ENCODE data around the gene TECRL. TPM values are rescaled to one million over a fixed set of nuclear protein-coding genes. Genes with fewer than 3 reads are reported as not detected.
A peak's percentile ranks its signal among the peaks of the same experiment; 100 is the strongest.

Gene TECRL
- total and polyA plus RNA-seq, 2 experiments from 2014 or later: not detected

DNA sequence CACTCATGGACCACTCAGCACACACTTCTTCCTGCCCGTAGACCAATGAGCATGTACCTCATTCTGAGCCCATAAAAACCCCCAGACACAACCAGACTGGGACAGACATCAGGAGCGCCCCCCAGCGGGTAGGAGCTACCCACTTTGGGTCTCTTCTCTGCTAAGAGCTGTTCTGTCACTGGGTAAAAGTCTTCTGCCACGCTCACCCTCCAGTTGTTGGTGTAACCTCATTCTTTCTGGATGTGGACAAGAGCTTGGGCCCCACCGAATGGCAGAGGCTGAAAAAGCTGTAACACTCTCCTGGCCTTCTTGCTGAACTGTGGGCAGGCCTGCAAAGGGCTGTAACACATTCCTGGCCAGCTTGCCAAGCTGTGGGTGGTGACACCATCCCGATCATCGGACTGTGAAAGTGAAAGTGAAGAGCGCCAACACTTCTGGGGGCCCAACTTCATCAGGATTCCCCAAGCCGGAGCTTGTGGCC is 137.6 kb downstream of the TECRL start:
- Histone ChIP-seq H3K9ac (no peak overlapping the region), H4K20me1 (ENCODE audit: insufficient read depth) (no peaks in the 10 kb centered on the region), H3K9me2 (ENCODE audit: insufficient read depth) (no peaks in the 10 kb centered on the region), H3K36me3 (ENCODE audit: low read depth) (no peaks in the 10 kb centered on the region), H3K9me3 (ENCODE audit: low read depth) (no peaks in the 10 kb centered on the region), H3K27me3 (replicated peaks; ENCODE audit: insufficient read depth) (no peaks in the 10 kb centered on the region), H3K27ac (no peak overlapping the region), H3K79me2 (ENCODE audit: insufficient read depth) (no peaks in the 10 kb centered on the region), H3F3A (ENCODE audit: insufficient read depth) (no peaks in the 10 kb centered on the region), H2AFZ (no peak overlapping the region), H3K4me3 (no peak overlapping the region), H3K4me2 (ENCODE audit: unreplicated experiment) (no peak overlapping the region), H3K4me1 (ENCODE audit: insufficient read depth) (no peaks in the 10 kb centered on the region)
- peak; percentile 0 for DNase-seq
- no peak for TF ChIP-seq EZH2phosphoT487 (IDR thresholded peaks at IDR 0.05; ENCODE audit: insufficient read depth, low read depth)
- TF ChIP-seq EZH2 (IDR thresholded peaks at IDR 0.05; ENCODE audit: insufficient read depth, poor library complexity, severe bottlenecking): no peak
- in situ Hi-C loops (cut with MboI): no loop called here
- WGBS, 2 experiments (ENCODE audit: low coverage in 1 of 2, low lambda C conversion rate in 2 of 2, missing lambda C conversion rate in 2 of 2): 29 to 36% methylated on average over 9 of the region's 9 CpGs

- Histone ChIP-seq H3K9ac (no peak overlapping the region), H3K36me3 (ENCODE audit: low read depth) (no peaks in the 10 kb centered on the region), H3F3A (ENCODE audit: insufficient read depth) (no peaks in the 10 kb centered on the region), H3K4me2 (ENCODE audit: unreplicated experiment) (no peak overlapping the region), H3K9me2 (ENCODE audit: insufficient read depth) (no peaks in the 10 kb centered on the region), H2AFZ (no peak overlapping the region), H3K27ac (no peak overlapping the region), H3K9me3 (ENCODE audit: low read depth) (no peaks in the 10 kb centered on the region), H3K4me1 (ENCODE audit: insufficient read depth) (no peaks in the 10 kb centered on the region), H3K79me2 (ENCODE audit: insufficient read depth) (no peaks in the 10 kb centered on the region), H3K27me3 (replicated peaks; ENCODE audit: insufficient read depth) (no peaks in the 10 kb centered on the region), H4K20me1 (ENCODE audit: insufficient read depth) (no peaks in the 10 kb centered on the region), H3K4me3 (no peak overlapping the region)
- no peak for TF ChIP-seq EZH2 (IDR thresholded peaks at IDR 0.05; ENCODE audit: insufficient read depth, poor library complexity, severe bottlenecking)
- WGBS, 2 experiments (ENCODE audit: low coverage in 1 of 2, low lambda C conversion rate in 2 of 2, missing lambda C conversion rate in 2 of 2): 13 to 19% methylated on average over 2 of the region's 2 CpGs
- no peak for DNase-seq
- in situ Hi-C loops (cut with MboI): no loop called here
Measured at GRCh38 chr4:64266669-64267068, 142.6 kb downstream of the TECRL start.

DNA sequence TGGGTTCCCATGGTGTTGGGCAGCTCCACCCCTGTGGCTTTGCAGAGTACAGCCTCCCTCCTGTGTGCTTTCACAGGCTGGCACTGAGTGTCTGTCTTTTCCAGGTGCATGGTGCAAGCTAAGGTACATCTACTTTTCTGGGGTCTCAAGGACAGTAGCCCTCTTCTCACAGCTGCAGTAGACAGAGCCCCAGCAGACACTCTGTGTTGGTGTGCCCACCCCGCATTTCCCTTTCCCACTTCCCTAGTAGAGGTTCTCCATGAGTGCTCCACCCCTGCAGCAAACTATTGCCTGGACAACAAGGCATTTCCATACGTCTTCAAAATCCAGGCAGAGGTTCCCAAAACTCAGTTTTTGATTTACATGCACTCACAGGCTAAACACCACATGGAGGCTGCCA is 143.0 kb downstream of the TECRL start:
- H3K9me2 ChIP-seq (ENCODE audit: insufficient read depth): no peaks in the 10 kb centered on the region
- 0 to 3% methylated on average over 2 of the region's 2 CpGs for WGBS, 2 experiments (ENCODE audit: low coverage in 1 of 2, low lambda C conversion rate in 2 of 2, missing lambda C conversion rate in 2 of 2)
- H3K9ac ChIP-seq: no peak overlapping the region
- in situ Hi-C loops (cut with MboI): no loop called here
- H3K27ac ChIP-seq: no peak overlapping the region
- H3K4me1 ChIP-seq (ENCODE audit: insufficient read depth): no peaks in the 10 kb centered on the region
- no peak overlapping the region for H3K4me3 ChIP-seq
- H3K79me2 ChIP-seq (ENCODE audit: insufficient read depth): no peaks in the 10 kb centered on the region
- no peak overlapping the region for H2AFZ ChIP-seq
- no peaks in the 10 kb centered on the region for H3K27me3 ChIP-seq (replicated peaks; ENCODE audit: insufficient read depth)
- no peaks in the 10 kb centered on the region for H4K20me1 ChIP-seq (ENCODE audit: insufficient read depth)
- H3K36me3 ChIP-seq (ENCODE audit: low read depth): no peaks in the 10 kb centered on the region
- TF ChIP-seq EZH2 (IDR thresholded peaks at IDR 0.05; ENCODE audit: insufficient read depth, poor library complexity, severe bottlenecking): no peak
- TF ChIP-seq EZH2phosphoT487 (IDR thresholded peaks at IDR 0.05; ENCODE audit: insufficient read depth, low read depth): no peak
- no peaks in the 10 kb centered on the region for H3K9me3 ChIP-seq (ENCODE audit: low read depth)
- DNase-seq: no peak
- no peaks in the 10 kb centered on the region for H3F3A ChIP-seq (ENCODE audit: insufficient read depth)
- no peak overlapping the region for H3K4me2 ChIP-seq (ENCODE audit: unreplicated experiment)

GRCh38 chr4:64251781-64252180 is 157.5 kb downstream of the TECRL start:
- H3K36me3 ChIP-seq (ENCODE audit: low read depth): no peaks in the 10 kb centered on the region
- H3K4me1 ChIP-seq (ENCODE audit: insufficient read depth): no peaks in the 10 kb centered on the region
- no peaks in the 10 kb centered on the region for H3K27me3 ChIP-seq (replicated peaks; ENCODE audit: insufficient read depth)
- no peaks in the 10 kb centered on the region for H3K79me2 ChIP-seq (ENCODE audit: insufficient read depth)
- no peak overlapping the region for H3K4me2 ChIP-seq (ENCODE audit: unreplicated experiment)
- no peaks in the 10 kb centered on the region for H3K9me2 ChIP-seq (ENCODE audit: insufficient read depth)
- H2AFZ ChIP-seq: no peak overlapping the region
- H3K9me3 ChIP-seq (ENCODE audit: low read depth): no peaks in the 10 kb centered on the region
- TF ChIP-seq EZH2phosphoT487 (IDR thresholded peaks at IDR 0.05; ENCODE audit: insufficient read depth, low read depth) (no peak), EZH2 (IDR thresholded peaks at IDR 0.05; ENCODE audit: insufficient read depth, poor library complexity, severe bottlenecking) (no peak)
- no peaks in the 10 kb centered on the region for H3F3A ChIP-seq (ENCODE audit: insufficient read depth)
- no peak for DNase-seq
- no peaks in the 10 kb centered on the region for H4K20me1 ChIP-seq (ENCODE audit: insufficient read depth)
- in situ Hi-C loops (cut with MboI): no loop called here
- H3K9ac ChIP-seq: no peak overlapping the region
- no peak overlapping the region for H3K27ac ChIP-seq
- H3K4me3 ChIP-seq: no peak overlapping the region

GRCh38 chr4:64250488-64250887 is 158.8 kb downstream of the TECRL start:
- Histone ChIP-seq H3K9me2 (ENCODE audit: insufficient read depth) (no peaks in the 10 kb centered on the region), H3K9ac (no peak overlapping the region), H3K4me2 (ENCODE audit: unreplicated experiment) (no peak overlapping the region), H3K9me3 (ENCODE audit: low read depth) (no peaks in the 10 kb centered on the region), H2AFZ (no peak overlapping the region), H3K79me2 (ENCODE audit: insufficient read depth) (no peaks in the 10 kb centered on the region), H3F3A (ENCODE audit: insufficient read depth) (no peaks in the 10 kb centered on the region), H3K27me3 (replicated peaks; ENCODE audit: insufficient read depth) (no peaks in the 10 kb centered on the region), H3K4me1 (ENCODE audit: insufficient read depth) (no peaks in the 10 kb centered on the region), H3K4me3 (no peak overlapping the region), H3K27ac (no peak overlapping the region), H4K20me1 (ENCODE audit: insufficient read depth) (no peaks in the 10 kb centered on the region), H3K36me3 (ENCODE audit: low read depth) (no peaks in the 10 kb centered on the region)
- DNase-seq: no peak
- in situ Hi-C loops (cut with MboI): no loop called here
- TF ChIP-seq EZH2phosphoT487 (IDR thresholded peaks at IDR 0.05; ENCODE audit: insufficient read depth, low read depth): no peak
- TF ChIP-seq EZH2 (IDR thresholded peaks at IDR 0.05; ENCODE audit: insufficient read depth, poor library complexity, severe bottlenecking): no peak

All from GM23248 (cell line).